ENCODE measurements around the gene MACC1.

Gene MACC1

GRCh38 chr7:20111821-20112542 is 105.2 kb downstream of the MACC1 start:
- TF ChIP-seq CTCF (IDR thresholded peaks at IDR 0.05; ENCODE audit: insufficient read depth, low read depth, low read length, missing control alignments) = no peak
- DNase-seq (ENCODE audit: low read depth) = no peak
- no peak overlapping the region for H3K4me3 ChIP-seq (ENCODE audit: low read length)

GRCh38 chr7:20107582-20107981 is 109.6 kb downstream of the MACC1 start:
- H3K4me3 ChIP-seq (ENCODE audit: low read length) = no peak overlapping the region
- DNase-seq (ENCODE audit: low read depth) = no peak
- no peak for TF ChIP-seq CTCF (IDR thresholded peaks at IDR 0.05; ENCODE audit: insufficient read depth, low read depth, low read length, missing control alignments)

- no peak for TF ChIP-seq CTCF (IDR thresholded peaks at IDR 0.05; ENCODE audit: insufficient read depth, low read depth, low read length, missing control alignments)
- H3K4me3 ChIP-seq (ENCODE audit: low read length) = no peak overlapping the region
- DNase-seq (ENCODE audit: low read depth) = no peak
Observed at GRCh38 chr7:20104696-20105095, 112.5 kb downstream of the MACC1 start.

- H3K4me3 ChIP-seq (ENCODE audit: low read length) = no peak overlapping the region
- TF ChIP-seq CTCF (IDR thresholded peaks at IDR 0.05; ENCODE audit: insufficient read depth, low read depth, low read length, missing control alignments) = no peak
- DNase-seq (ENCODE audit: low read depth) = no peak
Observed at GRCh38 chr7:20102982-20103381, 114.2 kb downstream of the MACC1 start.

GRCh38 chr7:20095862-20096261 is 121.3 kb downstream of the MACC1 start:
- no peak for DNase-seq (ENCODE audit: low read depth)
- no peak overlapping the region for H3K4me3 ChIP-seq (ENCODE audit: low read length)
- no peak for TF ChIP-seq CTCF (IDR thresholded peaks at IDR 0.05; ENCODE audit: insufficient read depth, low read depth, low read length, missing control alignments)

- no peak for DNase-seq (ENCODE audit: low read depth)
- no peak for TF ChIP-seq CTCF (IDR thresholded peaks at IDR 0.05; ENCODE audit: insufficient read depth, low read depth, low read length, missing control alignments)
- H3K4me3 ChIP-seq (ENCODE audit: low read length) = no peak overlapping the region
Observed at GRCh38 chr7:20095436-20095835, 121.7 kb downstream of the MACC1 start.

- TF ChIP-seq CTCF (IDR thresholded peaks at IDR 0.05; ENCODE audit: insufficient read depth, low read depth, low read length, missing control alignments) = no peak
- DNase-seq (ENCODE audit: low read depth) = no peak
- no peak overlapping the region for H3K4me3 ChIP-seq (ENCODE audit: low read length)
Observed at GRCh38 chr7:20089431-20089830, 127.8 kb downstream of the MACC1 start.

All from epithelial cell of esophagus (primary cell).